Measurements from ENCODE around the gene EPC2.
"Not testable (repeated sequence)": the region's sequence is repeated elsewhere in the genome, so short reads cannot be mapped to it uniquely, and the experiment has no call there.

Gene EPC2

GRCh38 chr2:148642112-148642744, 2.3 kb upstream of the EPC2 start:
- H3K4me3 ChIP-seq (ENCODE audit: low read depth, low read length): no peak overlapping the region

GRCh38 chr2:148642891-148643416, 1.6 kb upstream of the EPC2 start:
- H3K4me3 ChIP-seq (ENCODE audit: low read depth, low read length): no peak overlapping the region

GRCh38 chr2:148643421-148643820, 1.1 kb upstream of the EPC2 start:
- H3K4me3 ChIP-seq (ENCODE audit: low read depth, low read length): peak overlapping the region; percentile 89

- H3K4me3 ChIP-seq (ENCODE audit: low read depth, low read length): peak overlapping the region; percentile 89
Measured at GRCh38 chr2:148644883-148645538, 460 bp downstream of the EPC2 start.

GRCh38 chr2:148645539-148646230, 1.1 kb downstream of the EPC2 start:
- H3K4me3 ChIP-seq (ENCODE audit: low read depth, low read length): peak overlapping the region; percentile 89

- peak overlapping the region; percentile 89 for H3K4me3 ChIP-seq (ENCODE audit: low read depth, low read length)
Measured at GRCh38 chr2:148646231-148646559, 1.6 kb downstream of the EPC2 start.

- H3K4me3 ChIP-seq (ENCODE audit: low read depth, low read length): not testable (repeated sequence)
Measured at GRCh38 chr2:148647711-148648110, 3.2 kb downstream of the EPC2 start.

- H3K4me3 ChIP-seq (ENCODE audit: low read depth, low read length): no peak overlapping the region
Measured at GRCh38 chr2:148649936-148650335, 5.4 kb downstream of the EPC2 start.

GRCh38 chr2:148650881-148651280, 6.3 kb downstream of the EPC2 start:
- no peak overlapping the region for H3K4me3 ChIP-seq (ENCODE audit: low read depth, low read length)

GRCh38 chr2:148651972-148652371, 7.4 kb downstream of the EPC2 start:
- no peak overlapping the region for H3K4me3 ChIP-seq (ENCODE audit: low read depth, low read length)

- no peak overlapping the region for H3K4me3 ChIP-seq (ENCODE audit: low read depth, low read length)
Measured at GRCh38 chr2:148653437-148653836, 8.9 kb downstream of the EPC2 start.

GRCh38 chr2:148654435-148654834, 9.9 kb downstream of the EPC2 start:
- H3K4me3 ChIP-seq (ENCODE audit: low read depth, low read length): no peak overlapping the region

- H3K4me3 ChIP-seq (ENCODE audit: low read depth, low read length): no peak overlapping the region
Measured at GRCh38 chr2:148656516-148656915, 12.0 kb downstream of the EPC2 start.

GRCh38 chr2:148658807-148659722, 14.5 kb downstream of the EPC2 start:
- no peak overlapping the region for H3K4me3 ChIP-seq (ENCODE audit: low read depth, low read length)

GRCh38 chr2:148660999-148661398, 16.4 kb downstream of the EPC2 start:
- no peak overlapping the region for H3K4me3 ChIP-seq (ENCODE audit: low read depth, low read length)

- not testable (repeated sequence) for H3K4me3 ChIP-seq (ENCODE audit: low read depth, low read length)
Measured at GRCh38 chr2:148662332-148662731, 17.8 kb downstream of the EPC2 start.

- H3K4me3 ChIP-seq (ENCODE audit: low read depth, low read length): no peak overlapping the region
Measured at GRCh38 chr2:148664229-148664628, 19.7 kb downstream of the EPC2 start.

GRCh38 chr2:148666555-148666954, 22.0 kb downstream of the EPC2 start:
- H3K4me3 ChIP-seq (ENCODE audit: low read depth, low read length): no peak overlapping the region

GRCh38 chr2:148667113-148667836, 22.7 kb downstream of the EPC2 start:
- no peak overlapping the region for H3K4me3 ChIP-seq (ENCODE audit: low read depth, low read length)

GRCh38 chr2:148670773-148671172, 26.2 kb downstream of the EPC2 start:
- no peak overlapping the region for H3K4me3 ChIP-seq (ENCODE audit: low read depth, low read length)
